Measurements from ENCODE around the gene CNR1. TPM values are rescaled to one million over a fixed set of nuclear protein-coding genes. Genes with fewer than 3 reads are reported as not detected.
A peak's percentile ranks its signal among the peaks of the same experiment; 100 is the strongest.

CNR1 gene
- total and polyA plus RNA-seq, 2 of the 4 experiments (the other 2 are of a cell fraction) = not detected

DNA sequence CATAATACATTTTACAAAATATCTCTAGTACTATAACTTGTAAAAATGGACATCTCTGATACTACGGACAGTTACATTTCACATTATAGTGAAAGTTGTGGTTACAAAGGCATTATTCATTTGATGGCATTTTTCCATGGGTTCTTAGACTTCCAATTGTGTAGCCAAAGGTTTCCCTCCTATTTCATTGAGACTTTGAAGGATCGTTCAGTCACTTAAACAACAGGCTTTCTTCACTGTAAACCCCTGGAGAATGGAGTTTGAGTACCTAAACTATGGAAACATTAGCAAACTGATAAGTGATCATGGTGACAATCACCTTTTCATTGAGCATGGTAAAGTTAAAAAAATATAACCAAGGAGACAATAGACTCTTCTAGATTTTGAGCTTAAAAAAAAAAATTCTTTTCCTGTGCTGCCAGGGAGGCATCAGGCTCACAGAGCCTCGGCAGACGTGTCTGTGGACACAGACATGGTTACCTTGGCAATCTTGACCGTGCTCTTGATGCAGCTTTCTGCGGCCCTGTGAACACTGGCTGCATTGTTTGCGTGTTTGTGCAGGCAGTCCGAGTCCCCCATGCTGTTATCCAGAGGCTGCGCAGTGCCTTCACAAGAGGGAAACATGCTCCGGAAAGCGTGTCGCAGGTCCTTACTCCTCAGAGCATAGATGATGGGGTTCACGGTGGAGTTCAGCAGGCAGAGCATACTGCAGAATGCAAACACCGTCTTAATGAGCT, 22.6 kb downstream of the CNR1 start:
- Histone ChIP-seq H3K9me3 (ENCODE audit: control insufficient read depth, insufficient read depth, low read length) (no peaks in the 10 kb centered on the region), H4K20me1 (ENCODE audit: insufficient read depth, low read length) (no peaks in the 10 kb centered on the region), H3K27me3 (ENCODE audit: control insufficient read depth, insufficient read depth, low read length) (no peaks in the 10 kb centered on the region), H2AFZ (replicated peaks; ENCODE audit: low read length, poor library complexity) (peak overlapping the region; percentile 32), H4K8ac (ENCODE audit: low read depth in 2 of 2, low read length in 2 of 2) (no peak overlapping the region), H2BK15ac (ENCODE audit: low read depth, low read length) (no peak overlapping the region), H3K9me1 (ENCODE audit: insufficient read depth, low read length) (no peaks in the 10 kb centered on the region), H2AK5ac (ENCODE audit: low read depth, low read length) (no peak overlapping the region), H3K23ac (ENCODE audit: low read depth, low read length) (no peak overlapping the region), H4K91ac (ENCODE audit: insufficient read depth, low read depth, low read length) (no peak overlapping the region), H3K14ac (replicated peaks; ENCODE audit: low read depth, low read length) (no peak overlapping the region), H2BK20ac (ENCODE audit: low read depth, low read length) (no peak overlapping the region), H4K5ac (ENCODE audit: low read depth, low read length) (no peak overlapping the region), H2AK9ac (replicated peaks; ENCODE audit: low read depth, low read length, poor library complexity) (no peak overlapping the region), H3K9ac (ENCODE audit: low read depth, low read length) (no peak overlapping the region), H3K36me3 (ENCODE audit: control insufficient read depth, insufficient read depth, low read length) (no peaks in the 10 kb centered on the region), H2BK5ac (ENCODE audit: low read depth, low read length, poor library complexity, severe bottlenecking) (no peak overlapping the region), H3K4me3 (ENCODE audit: insufficient read depth, low read depth, low read length) (no peak overlapping the region), H3K4me2 (ENCODE audit: low read depth, low read length) (no peak overlapping the region), H3K56ac (ENCODE audit: extremely low read depth, insufficient read depth, low read length) (no peak overlapping the region), H3K4me1 (ENCODE audit: control insufficient read depth, insufficient read depth, low read length) (no peaks in the 10 kb centered on the region), H2BK120ac (ENCODE audit: low read depth, low read length) (no peak overlapping the region), H3K79me1 (ENCODE audit: low read depth in 1 of 2, low read length in 2 of 2) (no peaks in the 10 kb centered on the region), H3K4ac (ENCODE audit: low read depth, low read length) (no peak overlapping the region), H3K27ac (ENCODE audit: insufficient read depth, low read length) (no peak overlapping the region), H3K18ac (ENCODE audit: low read depth, low read length) (no peak overlapping the region)
- WGBS, 2 experiments (ENCODE audit: extremely low coverage in 2 of 2, insufficient read length in 1 of 2) = 74% methylated on average over 10 of the region's 14 CpGs; no CpG with 5 or more reads in 1 of the 2 experiments
- BruUV-seq (replicated peaks) = no TSS peak
- ChIA-PET POLR2A (ENCODE audit: unreplicated experiment) (no interaction called here), CTCF (no interaction called here)
- dilution Hi-C loops (cut with HindIII; ENCODE audit: low sequenced_read_pairs, unreplicated experiment) = no loop called here
- DNase-seq (no peak), ATAC-seq (ENCODE audit: low read depth) (no peak)
- intact Hi-C loops (cut with micrococcal nuclease) = no loop called here
- in situ Hi-C loops (cut with MboI; ENCODE audit: low sequenced_read_pairs) = no loop called here
- no peak for TF ChIP-seq ELK1 (IDR thresholded peaks at IDR 0.05; ENCODE audit: borderline replicate concordance, low read depth, low read length)
- no peak for TF ChIP-seq SMC3 (IDR thresholded peaks at IDR 0.05; ENCODE audit: low read depth, low read length)
- no peak for TF ChIP-seq FOS (IDR thresholded peaks at IDR 0.05; ENCODE audit: low read depth, low read length)
- no peak for TF ChIP-seq RFX5 (IDR thresholded peaks at IDR 0.05; ENCODE audit: low read depth, low read length)
- TF ChIP-seq BHLHE40 (IDR thresholded peaks at IDR 0.05; ENCODE audit: low read depth, low read length) = no peak
- TF ChIP-seq POLR2A (IDR thresholded peaks at IDR 0.05; ENCODE audit: low read depth, low read length) = no peak
- TF ChIP-seq, protein P1, sequence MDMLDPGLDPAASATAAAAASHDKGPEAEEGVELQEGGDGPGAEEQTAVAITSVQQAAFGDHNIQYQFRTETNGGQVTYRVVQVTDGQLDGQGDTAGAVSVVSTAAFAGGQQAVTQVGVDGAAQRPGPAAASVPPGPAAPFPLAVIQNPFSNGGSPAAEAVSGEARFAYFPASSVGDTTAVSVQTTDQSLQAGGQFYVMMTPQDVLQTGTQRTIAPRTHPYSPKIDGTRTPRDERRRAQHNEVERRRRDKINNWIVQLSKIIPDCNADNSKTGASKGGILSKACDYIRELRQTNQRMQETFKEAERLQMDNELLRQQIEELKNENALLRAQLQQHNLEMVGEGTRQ (IDR thresholded peaks at IDR 0.05; ENCODE audit: low read depth, low read length) = no peak
- TF ChIP-seq RCOR1 (IDR thresholded peaks at IDR 0.05; ENCODE audit: insufficient replicate concordance, low read length) = no peak
- no peak for TF ChIP-seq CTCF (conservative IDR thresholded peaks at IDR 0.05; ENCODE audit: low read depth, low read length)
- no peak for TF ChIP-seq MAFK (IDR thresholded peaks at IDR 0.05; ENCODE audit: low read depth, low read length)
- no peak for TF ChIP-seq CEBPB (IDR thresholded peaks at IDR 0.05; ENCODE audit: low read depth, low read length)
- no peak for TF ChIP-seq RAD21 (IDR thresholded peaks at IDR 0.05; ENCODE audit: low read length)
- TF ChIP-seq CHD1 (IDR thresholded peaks at IDR 0.05; ENCODE audit: low read depth, low read length) = no peak
